PC-3 (cell line): ENCODE results near the gene NEDD4L. TPM values are rescaled to one million over a fixed set of nuclear protein-coding genes. Genes with fewer than 3 reads are reported as not detected.

Experiments used
- ATAC-seq: fragments of 200-7000 bp; cut with Tn5 transposase; 2 replicates; pipeline ENCODE4 v1.9.1; 2020; ENCODE audit warnings: mild to moderate bottlenecking, moderate library complexity
- BruUV-seq: library from RNA; stranded (reverse); fragments of 400-500 nt; replicated peaks from 2 replicates; lab custom pipeline; 2021; lab: Mats Ljungman, UMichigan
- CTCF ChIA-PET: fragments of 300-600 bp; sonication (Branson Sonifier 250); formaldehyde crosslinking; loops from one replicate; lab custom pipeline; 2022; ENCODE audit warnings: antibody characterized with exemption; lab: Charles Lee
- POLR2A ChIA-PET: fragments of 300-600 bp; sonication (Branson Sonifier 250); formaldehyde crosslinking; loops from one replicate; lab custom pipeline; 2022; ENCODE audit warnings: antibody characterized with exemption; ENCODE audit not compliant: unreplicated experiment; lab: Charles Lee
- DNase-seq: peaks from one replicate; pipeline ENCODE4 v3.0.0-alpha.2; 2015
- H2AFZ ChIP-seq: fragments of 300-600 bp; sonication (generic); 2 replicates; pipeline ENCODE4 v1.6.0; 2016; ENCODE audit warnings: antibody characterized with exemption, low read length
- H3F3A ChIP-seq: fragments of 300-600 bp; sonication (generic); one replicate; pipeline ENCODE4 v1.6.0; 2017; ENCODE audit warnings: antibody characterized with exemption, low read length, control low read depth, mild to moderate bottlenecking; ENCODE audit not compliant: unreplicated experiment
- H3K27ac ChIP-seq: fragments of 300-600 bp; sonication (generic); 2 replicates; pipeline ENCODE4 v1.5.1; 2016; ENCODE audit warnings: mild to moderate bottlenecking, low read length
- H3K27me3 ChIP-seq: fragments of 300-600 bp; sonication (generic); 2 replicates; pipeline ENCODE4 v1.6.1; 2016; ENCODE audit warnings: low read length, mixed read lengths
- H3K36me3 ChIP-seq: fragments of 300-600 bp; sonication (generic); 2 replicates; pipeline ENCODE4 v1.6.1; 2016; ENCODE audit warnings: low read depth, mixed run types, low read length, mixed read lengths
- H3K4me1 ChIP-seq: fragments of 300-600 bp; sonication (generic); 2 replicates; pipeline ENCODE4 v1.5.1; 2016; ENCODE audit warnings: low read length; ENCODE audit not compliant: insufficient read depth
- H3K4me2 ChIP-seq: fragments of 300-600 bp; sonication (generic); 2 replicates; pipeline ENCODE4 v1.6.0; 2016; ENCODE audit warnings: low read length
- H3K4me3 ChIP-seq: fragments of 300-600 bp; sonication (generic); 2 replicates; pipeline ENCODE4 v1.5.1; 2016; ENCODE audit warnings: mild to moderate bottlenecking, low read length, mixed read lengths
- H3K79me2 ChIP-seq: fragments of 300-600 bp; sonication (generic); 2 replicates; pipeline ENCODE4 v1.6.1; 2017; ENCODE audit warnings: low read length, mixed read lengths
- H3K9ac ChIP-seq: fragments of 300-600 bp; sonication (generic); 2 replicates; pipeline ENCODE4 v1.6.0; 2016; ENCODE audit warnings: mild to moderate bottlenecking, low read length
- H3K9me2 ChIP-seq: fragments of 300-600 bp; sonication (generic); replicated peaks from 2 replicates; pipeline ENCODE4 v1.6.1; 2016; ENCODE audit warnings: mixed run types, low read length, mixed read lengths
- H3K9me3 ChIP-seq: fragments of 300-600 bp; sonication (generic); 2 replicates; pipeline ENCODE4 v1.6.1; 2016; ENCODE audit warnings: low read length, mixed read lengths
- H4K20me1 ChIP-seq: fragments of 300-600 bp; sonication (generic); 2 replicates; pipeline ENCODE4 v1.6.1; 2016; ENCODE audit warnings: low read length, mixed read lengths
- EZH2 ChIP-seq: fragments of 300-600 bp; sonication (generic); IDR thresholded peaks from one replicate; pipeline ENCODE4 v1.6.1; 2017; ENCODE audit warnings: antibody characterized with exemption, mild to moderate bottlenecking, low read length; ENCODE audit not compliant: unreplicated experiment
- EZH2phosphoT487 ChIP-seq: fragments of 300-600 bp; sonication (generic); IDR thresholded peaks from 2 replicates; pipeline ENCODE4 v1.6.1; 2018; ENCODE audit warnings: mild to moderate bottlenecking, antibody characterized with exemption, low read length, borderline replicate concordance
- intact Hi-C: fragments of 100-400 bp; cut with micrococcal nuclease; formaldehyde crosslinking; loops from 2 replicates; pipeline ENCODE4 v1.9.0; 2023
- total RNA-seq: library from RNA; depleted of rRNA; stranded (reverse); fragments of >200 nt; gene quantifications from 2 replicates; pipeline ENCODE4 v1.2.3, GENCODE V29; 2014
- TF ChIP-seq, protein P1 (sequence below): fragments of 300-600 bp; sonication (generic); conservative IDR thresholded peaks from 2 replicates; pipeline ENCODE4 v1.5.1; 2017; ENCODE audit warnings: antibody characterized with exemption, low read depth, mild to moderate bottlenecking, low read length

The NEDD4L gene
- total RNA-seq, 1 experiment from 2014 or later, result 105 TPM

DNA sequence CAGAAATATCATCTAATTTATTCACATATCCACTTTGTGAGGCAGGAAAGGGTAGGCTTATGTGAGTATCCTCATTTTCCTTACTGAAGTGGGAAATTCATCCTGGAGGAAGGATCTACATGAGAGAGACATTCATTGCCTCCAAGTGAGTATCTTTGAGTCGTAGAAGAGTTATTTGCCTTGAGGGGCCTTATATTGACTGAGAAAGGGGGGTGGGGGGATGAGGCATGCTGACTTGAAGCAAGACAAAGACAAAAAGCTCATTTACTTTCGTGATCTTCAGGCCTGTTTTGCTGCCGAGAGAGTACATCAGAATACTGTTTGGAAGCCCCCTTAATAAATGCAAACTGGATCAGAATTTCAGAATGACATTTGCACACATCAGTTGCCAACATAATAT lies 17.6 kb upstream of the NEDD4L start:
- TF ChIP-seq, protein P1, sequence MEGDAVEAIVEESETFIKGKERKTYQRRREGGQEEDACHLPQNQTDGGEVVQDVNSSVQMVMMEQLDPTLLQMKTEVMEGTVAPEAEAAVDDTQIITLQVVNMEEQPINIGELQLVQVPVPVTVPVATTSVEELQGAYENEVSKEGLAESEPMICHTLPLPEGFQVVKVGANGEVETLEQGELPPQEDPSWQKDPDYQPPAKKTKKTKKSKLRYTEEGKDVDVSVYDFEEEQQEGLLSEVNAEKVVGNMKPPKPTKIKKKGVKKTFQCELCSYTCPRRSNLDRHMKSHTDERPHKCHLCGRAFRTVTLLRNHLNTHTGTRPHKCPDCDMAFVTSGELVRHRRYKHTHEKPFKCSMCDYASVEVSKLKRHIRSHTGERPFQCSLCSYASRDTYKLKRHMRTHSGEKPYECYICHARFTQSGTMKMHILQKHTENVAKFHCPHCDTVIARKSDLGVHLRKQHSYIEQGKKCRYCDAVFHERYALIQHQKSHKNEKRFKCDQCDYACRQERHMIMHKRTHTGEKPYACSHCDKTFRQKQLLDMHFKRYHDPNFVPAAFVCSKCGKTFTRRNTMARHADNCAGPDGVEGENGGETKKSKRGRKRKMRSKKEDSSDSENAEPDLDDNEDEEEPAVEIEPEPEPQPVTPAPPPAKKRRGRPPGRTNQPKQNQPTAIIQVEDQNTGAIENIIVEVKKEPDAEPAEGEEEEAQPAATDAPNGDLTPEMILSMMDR, result no peak
- TF ChIP-seq EZH2phosphoT487 (no peak), EZH2 (no peak)
- Histone ChIP-seq H3K4me2 (no peak overlapping the region), H3K79me2 (no peaks in the 10 kb centered on the region), H2AFZ (no peak overlapping the region), H3K27me3 (no peaks in the 10 kb centered on the region), H3K27ac (no peak overlapping the region), H3K9me3 (no peaks in the 10 kb centered on the region), H4K20me1 (no peaks in the 10 kb centered on the region), H3K36me3 (no peaks in the 10 kb centered on the region), H3K9ac (no peak overlapping the region), H3K4me3 (no peak overlapping the region), H3F3A (no peaks in the 10 kb centered on the region), H3K4me1 (peaks cover 8% of the 10 kb centered on the region; the same call in 1 of the 2 replicates), H3K9me2 (no peaks in the 10 kb centered on the region)
- POLR2A ChIA-PET, result interaction anchor here (0.5 kb wide), 1 partner anchor 81 kb away, joined by 3 read pairs; no protein-coding TSS in a partner anchor
- CTCF ChIA-PET, result no interaction called here
- ATAC-seq (no peak), DNase-seq (peak; percentile 31)
- intact Hi-C loops, result no loop called here
- no TSS peak for BruUV-seq

- Histone ChIP-seq H3K4me1 (peaks cover 8% of the 10 kb centered on the region; the same call in 1 of the 2 replicates), H3K36me3 (no peaks in the 10 kb centered on the region), H3F3A (no peaks in the 10 kb centered on the region), H4K20me1 (no peaks in the 10 kb centered on the region), H3K27me3 (no peaks in the 10 kb centered on the region), H3K9me2 (no peaks in the 10 kb centered on the region), H3K79me2 (no peaks in the 10 kb centered on the region), H3K9ac (no peak overlapping the region), H3K27ac (no peak overlapping the region), H2AFZ (no peak overlapping the region), H3K4me3 (no peak overlapping the region), H3K9me3 (no peaks in the 10 kb centered on the region), H3K4me2 (no peak overlapping the region)
- DNase-seq (no peak), ATAC-seq (no peak)
- TF ChIP-seq EZH2phosphoT487 (no peak), EZH2 (no peak)
- TF ChIP-seq, protein P1, result no peak
- CTCF ChIA-PET, result no interaction called here
- intact Hi-C loops, result no loop called here
- no TSS peak for BruUV-seq
- POLR2A ChIA-PET, result no interaction called here
Observed at GRCh38 chr18:58026857-58027256, 17.2 kb upstream of the NEDD4L start.

DNA sequence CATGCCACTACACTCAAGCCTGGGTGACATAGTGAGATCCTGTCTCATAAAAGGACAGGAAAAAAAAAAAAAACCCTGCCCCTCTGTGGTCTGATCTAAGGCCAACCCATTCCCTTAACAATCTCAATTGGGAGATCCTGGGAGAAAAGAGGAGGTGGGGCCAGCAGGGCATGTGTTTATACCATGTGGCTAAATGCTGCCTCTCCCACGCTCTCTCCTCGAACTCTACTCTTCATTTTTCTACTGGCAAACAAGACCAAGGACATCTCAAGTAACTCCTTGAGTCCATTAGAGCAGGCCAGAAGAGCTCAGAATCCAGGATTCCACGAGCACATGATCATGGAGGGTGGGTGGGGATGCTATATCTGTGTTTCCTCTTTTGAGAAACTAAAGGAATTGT lies 16.7 kb upstream of the NEDD4L start:
- intact Hi-C loops, result no loop called here
- BruUV-seq, result no TSS peak
- DNase-seq, result no peak

More for the DNA sequence above, 16.7 kb upstream of the NEDD4L start:
- Histone ChIP-seq H3K4me2 (no peak overlapping the region), H2AFZ (no peak overlapping the region), H3K36me3 (no peaks in the 10 kb centered on the region), H3F3A (no peaks in the 10 kb centered on the region), H3K27ac (no peak overlapping the region), H3K9ac (no peak overlapping the region), H3K4me1 (peaks cover 8% of the 10 kb centered on the region; the same call in 1 of the 2 replicates), H4K20me1 (no peaks in the 10 kb centered on the region), H3K9me3 (no peaks in the 10 kb centered on the region), H3K27me3 (no peaks in the 10 kb centered on the region), H3K79me2 (no peaks in the 10 kb centered on the region), H3K9me2 (no peaks in the 10 kb centered on the region), H3K4me3 (no peak overlapping the region)
- ChIA-PET CTCF (no interaction called here), POLR2A (no interaction called here)
- ATAC-seq, result no peak
- TF ChIP-seq EZH2 (no peak), EZH2phosphoT487 (no peak)
- TF ChIP-seq, protein P1, result no peak
